GM10847 (cell line): ENCODE measurements around the gene ASCL5.

Source experiments
- POLR2A ChIP-seq: IDR thresholded peaks from 2 replicates; pipeline ENCODE4 v1.6.1; 2011; ENCODE audit not compliant: insufficient read length; ENCODE audit errors: extremely low read depth

ASCL5 gene

GRCh38 chr1:201110616-201111015, 16.4 kb downstream of the ASCL5 start:
- TF ChIP-seq POLR2A, result no peak

DNA sequence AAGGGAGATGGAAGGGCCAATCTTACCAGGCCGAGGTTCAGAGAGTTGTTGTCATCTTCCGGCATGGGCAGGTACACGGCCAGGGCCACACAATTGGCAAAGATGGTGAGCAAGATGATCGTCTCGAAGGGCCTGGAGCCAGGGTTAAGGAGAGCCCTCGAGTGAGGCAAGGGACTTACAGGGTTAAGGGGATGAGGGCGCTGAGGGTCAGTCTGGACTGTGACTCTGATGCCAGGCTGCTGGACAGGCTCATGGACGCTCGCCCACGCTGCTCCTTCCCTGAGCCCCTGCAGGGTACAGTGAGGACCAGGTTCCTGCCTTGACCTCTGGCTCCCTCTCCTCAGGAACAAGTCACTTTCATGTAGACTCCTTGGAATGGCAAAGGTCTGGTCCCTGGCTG, 16.8 kb downstream of the ASCL5 start:
- TF ChIP-seq POLR2A, result no peak

DNA sequence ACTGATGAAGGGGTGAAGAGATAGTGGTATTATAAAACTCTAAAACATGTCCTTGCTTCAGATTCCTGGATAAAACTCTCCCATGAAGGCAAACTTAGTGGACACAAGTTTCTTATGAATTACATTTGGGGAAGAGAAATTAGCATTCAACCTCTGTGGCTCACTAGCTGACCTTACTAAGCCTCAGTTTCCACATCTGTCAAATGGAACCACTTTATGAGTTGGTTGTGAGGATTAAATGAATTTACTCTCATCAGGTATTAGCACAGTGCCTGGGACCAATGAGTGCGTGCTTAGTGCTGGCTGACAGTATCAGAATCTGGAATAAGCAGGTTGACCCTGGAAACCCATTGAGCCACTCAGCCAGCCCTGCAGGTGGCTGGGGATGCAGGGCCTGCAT, 17.3 kb downstream of the ASCL5 start:
- no peak for TF ChIP-seq POLR2A

GRCh38 chr1:201108614-201109013, 18.4 kb downstream of the ASCL5 start:
- TF ChIP-seq POLR2A, result no peak

DNA sequence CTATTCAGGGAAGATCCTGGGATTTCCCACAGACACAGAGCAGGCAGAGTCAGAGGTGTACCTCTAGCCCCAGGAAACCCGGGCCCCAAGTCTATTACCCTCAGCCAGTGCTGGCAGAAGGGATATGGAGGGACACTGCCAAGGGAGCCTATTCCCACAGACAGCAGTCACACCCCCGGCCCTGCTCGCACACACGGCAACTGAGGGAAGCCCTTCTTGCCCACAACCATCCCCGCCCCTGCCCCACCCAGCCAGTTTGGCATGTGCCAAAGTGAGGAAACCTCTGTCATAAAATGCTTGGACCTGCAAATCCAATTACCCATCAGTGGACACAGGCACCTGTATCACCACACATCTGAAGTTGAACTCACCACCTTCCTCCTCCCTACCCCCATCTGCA, 21.3 kb downstream of the ASCL5 start:
- TF ChIP-seq POLR2A, result no peak

GRCh38 chr1:201104141-201104540, 22.8 kb downstream of the ASCL5 start:
- TF ChIP-seq POLR2A, result no peak

DNA sequence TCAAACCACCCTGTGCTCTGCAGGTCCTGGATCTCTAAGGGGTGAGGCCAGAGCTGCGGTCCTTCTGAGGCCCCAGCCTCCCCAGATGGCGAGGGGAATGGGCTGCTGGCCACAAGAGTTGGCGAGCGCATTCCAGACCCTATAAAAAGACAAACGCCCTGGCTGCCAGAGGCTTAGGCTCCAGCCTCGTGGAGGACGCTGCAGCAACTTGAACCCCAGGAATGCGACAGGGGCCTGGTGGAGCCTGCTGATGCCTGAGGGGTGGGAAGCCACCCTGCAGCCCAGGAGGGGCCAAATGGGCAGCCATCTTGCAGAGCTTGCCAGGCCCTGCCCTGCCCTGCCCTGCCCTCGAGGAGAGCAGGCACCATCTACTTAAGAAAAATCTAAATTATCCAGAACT, 23.3 kb downstream of the ASCL5 start:
- no peak for TF ChIP-seq POLR2A

DNA sequence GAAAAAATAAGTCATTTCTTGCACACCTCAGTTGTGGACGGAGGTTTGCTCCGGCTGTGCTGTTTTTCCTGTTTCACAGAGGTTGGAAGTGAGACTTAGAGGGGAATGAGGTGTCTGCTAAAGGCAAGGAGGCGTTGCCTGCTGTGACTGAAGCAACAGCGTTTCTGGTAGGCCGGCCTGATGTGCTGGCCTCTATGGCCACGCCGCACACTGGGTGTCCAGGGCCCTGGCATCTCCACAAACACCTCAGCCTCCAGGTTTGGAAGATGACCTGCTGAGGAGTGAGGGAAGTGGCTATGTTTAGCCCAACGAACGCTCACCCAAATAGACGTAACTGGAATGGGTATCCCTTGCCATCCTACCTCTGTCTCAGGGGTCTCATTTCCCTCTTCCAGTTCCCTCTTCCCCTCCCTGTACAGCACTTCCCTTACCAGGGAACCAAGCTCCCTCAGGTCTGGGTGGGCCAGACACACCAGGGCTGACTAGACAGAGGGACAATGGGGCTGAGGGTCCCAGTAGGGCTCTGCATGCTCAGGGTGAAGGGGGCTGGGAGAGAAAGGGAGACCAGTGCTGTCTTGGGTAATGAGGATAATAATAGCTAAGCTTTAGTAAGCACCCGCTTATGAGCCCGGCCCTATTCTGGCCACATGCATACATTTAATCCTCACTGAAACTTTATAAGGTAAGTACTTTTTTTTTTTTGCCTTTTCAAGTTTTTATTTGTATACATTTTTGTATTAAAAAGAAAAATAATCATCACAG, 26.6 kb downstream of the ASCL5 start:
- no peak for TF ChIP-seq POLR2A

- no peak for TF ChIP-seq POLR2A
These were observed 27.8 kb downstream of the ASCL5 start for GRCh38 chr1:201098992-201099677.

- TF ChIP-seq POLR2A, result no peak
These were observed 29.8 kb downstream of the ASCL5 start for GRCh38 chr1:201096977-201097856.

DNA sequence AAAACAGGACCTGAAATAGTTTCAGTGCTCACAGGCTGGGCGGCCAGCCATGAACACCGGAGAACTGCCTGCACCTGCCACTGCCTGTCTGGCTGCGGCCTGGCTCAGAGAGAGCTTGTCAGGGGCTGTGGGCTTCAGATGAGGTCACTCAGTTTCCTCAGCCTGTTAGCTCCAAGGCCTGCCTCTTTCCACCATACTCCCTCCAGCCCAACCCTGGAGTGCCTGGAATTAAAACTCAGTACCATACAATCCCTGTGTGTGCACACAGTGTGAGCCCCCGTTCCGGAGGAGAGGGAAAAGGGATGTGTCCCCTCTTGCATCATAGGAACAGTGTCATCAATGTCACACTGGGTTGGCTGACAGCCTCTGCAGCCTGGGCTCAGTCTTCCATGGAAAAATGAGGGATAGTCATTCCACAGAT, 30.9 kb downstream of the ASCL5 start:
- TF ChIP-seq POLR2A, result no peak

GRCh38 chr1:201095581-201095980, 31.4 kb downstream of the ASCL5 start:
- TF ChIP-seq POLR2A, result no peak

DNA sequence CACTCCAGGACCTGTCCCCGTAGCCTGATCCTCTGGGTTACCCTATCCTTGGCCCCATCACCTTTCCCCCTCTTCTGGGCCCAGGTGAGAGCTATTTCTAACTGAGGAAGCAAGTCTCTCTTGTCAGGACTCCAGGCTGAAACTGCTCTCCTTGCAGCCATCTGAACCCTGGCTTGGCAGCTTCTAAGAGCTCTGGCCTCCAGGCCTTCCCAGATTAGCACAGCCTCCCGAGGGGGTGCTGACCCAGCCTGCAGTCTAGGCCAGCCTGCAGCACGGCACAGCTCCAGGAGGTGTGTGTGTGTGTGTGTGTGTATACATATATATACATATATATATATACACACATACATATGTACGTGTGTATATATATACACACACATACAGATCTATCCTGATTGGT, 32.2 kb downstream of the ASCL5 start:
- TF ChIP-seq POLR2A, result no peak

DNA sequence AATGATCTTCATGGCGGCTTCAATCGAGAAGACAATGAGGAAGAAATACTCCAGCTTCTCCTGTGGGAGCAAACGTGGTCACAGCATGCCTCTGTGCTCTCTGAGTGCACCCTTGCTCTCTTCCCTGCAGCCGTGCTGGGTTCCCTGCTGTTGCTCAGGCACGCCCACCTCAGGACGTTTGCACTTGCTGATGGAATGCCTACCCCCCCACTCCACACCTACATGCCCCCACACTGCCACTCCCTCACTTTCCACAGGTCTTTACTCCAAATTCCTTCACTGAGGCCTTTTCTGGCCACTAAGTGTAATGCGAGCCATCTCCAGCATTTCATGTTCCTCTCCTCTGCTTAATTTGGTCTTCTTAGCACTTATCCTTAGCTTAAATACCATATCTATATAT, 33.0 kb downstream of the ASCL5 start:
- no peak for TF ChIP-seq POLR2A

DNA sequence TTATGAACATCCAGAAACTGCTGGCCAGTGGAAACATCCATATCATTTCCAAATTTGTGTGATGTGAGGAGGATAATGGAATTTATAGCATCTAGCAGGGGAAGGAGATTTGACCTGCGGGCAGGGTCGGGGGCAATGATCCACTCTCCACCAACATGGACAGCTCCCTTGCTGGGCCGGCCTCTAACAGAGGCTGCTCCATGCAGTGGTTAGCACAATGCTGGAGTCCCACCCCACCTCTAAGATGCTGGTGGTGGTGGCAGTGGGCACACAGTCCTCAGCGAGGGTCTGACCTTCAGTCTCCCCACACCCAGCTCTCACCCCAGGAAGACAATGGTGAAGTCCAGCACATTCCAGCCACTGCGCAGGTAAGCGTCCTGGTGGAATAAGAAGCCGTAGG, 33.4 kb downstream of the ASCL5 start:
- no peak for TF ChIP-seq POLR2A

GRCh38 chr1:201092738-201093137, 34.2 kb downstream of the ASCL5 start:
- no peak for TF ChIP-seq POLR2A
